ENCODE data around the gene VWA5B2. TPM values are rescaled to one million over a fixed set of nuclear protein-coding genes. Genes with fewer than 3 reads are reported as not detected.

The VWA5B2 gene
- total RNA-seq, 1 experiment from 2014 or later: 1.6 TPM

DNA sequence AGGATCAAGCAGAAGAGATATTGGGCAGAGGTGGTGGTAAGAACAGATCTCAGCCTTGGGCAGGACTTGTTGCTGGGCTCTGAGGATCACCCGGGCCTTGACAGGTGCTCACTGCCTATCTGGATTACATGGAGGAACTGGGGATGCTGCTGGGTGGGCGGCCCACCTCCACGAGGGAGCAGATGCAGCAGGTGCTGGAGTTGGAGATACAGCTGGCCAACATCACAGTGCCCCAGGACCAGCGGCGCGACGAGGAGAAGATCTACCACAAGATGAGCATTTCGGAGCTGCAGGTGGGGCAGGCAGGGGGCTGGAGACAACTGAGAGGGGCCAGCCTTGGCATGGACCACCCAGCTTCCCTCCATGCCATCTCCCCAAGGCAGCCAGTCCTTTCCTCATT, 54.3 kb downstream of the VWA5B2 start:
- H3K4me3 Mint-ChIP-seq (ENCODE audit: unreplicated experiment): no peak overlapping the region

DNA sequence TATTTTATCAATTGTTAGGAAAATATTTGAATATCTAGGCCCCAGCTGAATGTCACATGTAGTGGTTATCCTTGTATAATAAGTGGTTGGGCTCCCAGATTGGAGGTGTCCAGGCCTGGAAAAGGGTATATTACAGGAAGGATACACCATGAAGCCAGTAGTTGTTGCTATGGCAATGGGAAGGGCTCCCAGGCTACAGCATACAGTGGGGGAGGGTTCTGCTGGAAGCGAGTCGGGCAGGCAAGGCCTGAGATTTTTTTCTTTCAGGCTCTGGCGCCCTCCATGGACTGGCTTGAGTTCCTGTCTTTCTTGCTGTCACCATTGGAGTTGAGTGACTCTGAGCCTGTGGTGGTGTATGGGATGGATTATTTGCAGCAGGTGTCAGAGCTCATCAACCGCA, 55.3 kb downstream of the VWA5B2 start:
- Mint-ChIP-seq H3K27ac (ENCODE audit: unreplicated experiment) (no peak overlapping the region), H3K9me3 (ENCODE audit: unreplicated experiment) (no peaks in the 10 kb centered on the region), H3K4me3 (ENCODE audit: unreplicated experiment) (no peak overlapping the region), H3K4me1 (ENCODE audit: low read depth, unreplicated experiment) (no peaks in the 10 kb centered on the region), H3K27me3 (ENCODE audit: insufficient read depth, unreplicated experiment) (peaks cover 13% of the 10 kb centered on the region), H3K36me3 (ENCODE audit: insufficient read depth, unreplicated experiment) (no peaks in the 10 kb centered on the region)
- DNase-seq: peak; percentile 73 to 77
- intact Hi-C loops (cut with micrococcal nuclease; ENCODE audit: unreplicated experiment): loop anchor here (2.0 kb wide), 1 partner anchor 390 kb away; no protein-coding TSS in a partner anchor
- Histone ChIP-seq H3K9me3 (no peaks in the 10 kb centered on the region), H3K4me1 (no peaks in the 10 kb centered on the region), H3K36me3 (ENCODE audit: control insufficient read depth, insufficient read depth, low read length) (no peaks in the 10 kb centered on the region), H3K4me3 (ENCODE audit: low read depth, low read length) (no peak overlapping the region), H3K27me3 (replicated peaks; ENCODE audit: control insufficient read depth, insufficient read depth, low read length) (no peaks in the 10 kb centered on the region)
- CTCF ChIA-PET: no interaction called here
- POLR2A ChIA-PET: no interaction called here
- no TSS peak for BruUV-seq (replicated peaks)
- TF ChIP-seq, protein P1, sequence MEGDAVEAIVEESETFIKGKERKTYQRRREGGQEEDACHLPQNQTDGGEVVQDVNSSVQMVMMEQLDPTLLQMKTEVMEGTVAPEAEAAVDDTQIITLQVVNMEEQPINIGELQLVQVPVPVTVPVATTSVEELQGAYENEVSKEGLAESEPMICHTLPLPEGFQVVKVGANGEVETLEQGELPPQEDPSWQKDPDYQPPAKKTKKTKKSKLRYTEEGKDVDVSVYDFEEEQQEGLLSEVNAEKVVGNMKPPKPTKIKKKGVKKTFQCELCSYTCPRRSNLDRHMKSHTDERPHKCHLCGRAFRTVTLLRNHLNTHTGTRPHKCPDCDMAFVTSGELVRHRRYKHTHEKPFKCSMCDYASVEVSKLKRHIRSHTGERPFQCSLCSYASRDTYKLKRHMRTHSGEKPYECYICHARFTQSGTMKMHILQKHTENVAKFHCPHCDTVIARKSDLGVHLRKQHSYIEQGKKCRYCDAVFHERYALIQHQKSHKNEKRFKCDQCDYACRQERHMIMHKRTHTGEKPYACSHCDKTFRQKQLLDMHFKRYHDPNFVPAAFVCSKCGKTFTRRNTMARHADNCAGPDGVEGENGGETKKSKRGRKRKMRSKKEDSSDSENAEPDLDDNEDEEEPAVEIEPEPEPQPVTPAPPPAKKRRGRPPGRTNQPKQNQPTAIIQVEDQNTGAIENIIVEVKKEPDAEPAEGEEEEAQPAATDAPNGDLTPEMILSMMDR (IDR thresholded peaks at IDR 0.05; ENCODE audit: insufficient read depth in 1 of 2, low read depth in 1 of 2, low read length in 1 of 2, severe bottlenecking in 1 of 2, unreplicated experiment in 1 of 2): peak; percentile 29 to 58

More for the DNA sequence above, 54.3 kb downstream of the VWA5B2 start:
- no peak overlapping the region for H3K27ac Mint-ChIP-seq (ENCODE audit: unreplicated experiment)
- intact Hi-C loops (cut with micrococcal nuclease; ENCODE audit: unreplicated experiment): loop anchor here (2.0 kb wide), 1 partner anchor 389 kb away; no protein-coding TSS in a partner anchor
- DNase-seq: no peak
- Histone ChIP-seq H3K4me1 (no peaks in the 10 kb centered on the region), H3K4me3 (ENCODE audit: low read depth, low read length) (no peak overlapping the region), H3K27me3 (replicated peaks; ENCODE audit: control insufficient read depth, insufficient read depth, low read length) (no peaks in the 10 kb centered on the region), H3K36me3 (ENCODE audit: control insufficient read depth, insufficient read depth, low read length) (no peaks in the 10 kb centered on the region), H3K9me3 (no peaks in the 10 kb centered on the region)
- no peaks in the 10 kb centered on the region for H3K4me1 Mint-ChIP-seq (ENCODE audit: low read depth, unreplicated experiment)
- H3K9me3 Mint-ChIP-seq (ENCODE audit: unreplicated experiment): no peaks in the 10 kb centered on the region
- TF ChIP-seq, protein P1 (IDR thresholded peaks at IDR 0.05; ENCODE audit: insufficient read depth in 1 of 2, low read depth in 1 of 2, low read length in 1 of 2, severe bottlenecking in 1 of 2, unreplicated experiment in 1 of 2): no peak
- no TSS peak for BruUV-seq (replicated peaks)
- CTCF ChIA-PET: no interaction called here
- H3K27me3 Mint-ChIP-seq (ENCODE audit: insufficient read depth, unreplicated experiment): peaks cover 13% of the 10 kb centered on the region
- no peaks in the 10 kb centered on the region for H3K36me3 Mint-ChIP-seq (ENCODE audit: insufficient read depth, unreplicated experiment)
- POLR2A ChIA-PET: no interaction called here

DNA sequence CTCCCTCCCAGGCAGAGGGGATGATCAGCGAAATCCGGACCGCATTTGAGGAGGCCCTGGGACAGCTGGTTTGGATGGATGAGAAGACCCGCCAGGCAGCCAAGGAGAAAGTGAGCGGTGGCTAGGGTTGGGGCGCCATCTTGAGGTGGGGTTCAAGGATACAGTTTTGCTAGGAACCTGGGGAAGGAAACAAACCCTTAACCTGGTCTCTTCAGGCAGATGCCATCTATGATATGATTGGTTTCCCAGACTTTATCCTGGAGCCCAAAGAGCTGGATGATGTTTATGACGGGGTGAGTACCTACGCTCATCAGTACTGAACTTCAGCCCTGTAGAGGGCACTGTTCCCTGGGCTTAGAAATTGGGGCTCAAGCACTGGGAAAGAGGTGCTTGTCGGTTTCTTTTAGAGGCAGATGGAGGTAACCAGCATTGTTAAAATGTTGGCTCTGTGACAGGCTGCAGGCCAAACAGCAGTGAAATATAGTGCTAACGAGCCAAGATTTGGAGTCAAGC, 60.1 kb downstream of the VWA5B2 start:
- H3K4me1 ChIP-seq: no peaks in the 10 kb centered on the region
- H3K9me3 Mint-ChIP-seq (ENCODE audit: unreplicated experiment): no peaks in the 10 kb centered on the region
- intact Hi-C loops (cut with micrococcal nuclease; ENCODE audit: unreplicated experiment): loop anchor here (1.0 to 2.0 kb wide), 2 partner anchors 62 to 145 kb away; no protein-coding TSS in a partner anchor
- TF ChIP-seq, protein P1 (IDR thresholded peaks at IDR 0.05; ENCODE audit: insufficient read depth in 1 of 2, low read depth in 1 of 2, low read length in 1 of 2, severe bottlenecking in 1 of 2, unreplicated experiment in 1 of 2): peak; percentile 40 to 63
- H3K4me1 Mint-ChIP-seq (ENCODE audit: low read depth, unreplicated experiment): no peaks in the 10 kb centered on the region
- no peak overlapping the region for H3K4me3 Mint-ChIP-seq (ENCODE audit: unreplicated experiment)
- H3K36me3 ChIP-seq (ENCODE audit: control insufficient read depth, insufficient read depth, low read length): no peaks in the 10 kb centered on the region
- no peaks in the 10 kb centered on the region for H3K36me3 Mint-ChIP-seq (ENCODE audit: insufficient read depth, unreplicated experiment)
- peaks cover 4% of the 10 kb centered on the region for H3K27me3 Mint-ChIP-seq (ENCODE audit: insufficient read depth, unreplicated experiment)
- no peak overlapping the region for H3K27ac Mint-ChIP-seq (ENCODE audit: unreplicated experiment)
- no peaks in the 10 kb centered on the region for H3K27me3 ChIP-seq (replicated peaks; ENCODE audit: control insufficient read depth, insufficient read depth, low read length)
- peak; percentile 64 to 75 for DNase-seq
- POLR2A ChIA-PET: no interaction called here
- no TSS peak for BruUV-seq (replicated peaks)
- H3K9me3 ChIP-seq: no peaks in the 10 kb centered on the region
- no peak overlapping the region for H3K4me3 ChIP-seq (ENCODE audit: low read depth, low read length)
- CTCF ChIA-PET: interaction anchor here (0.6 to 1.2 kb wide), 6 partner anchors 11 to 272 kb away, joined by 3 to 4 read pairs (median 3); partner anchors contain the start of gene ABCC5
